Right lobe of liver (tissue), 6 donors: Measurements from ENCODE around the gene SLC25A47. TPM values are rescaled to one million over a fixed set of nuclear protein-coding genes. Genes with fewer than 3 reads are reported as not detected.
A peak's percentile ranks its signal among the peaks of the same experiment; 100 is the strongest.

Experiments
- ATAC-seq, 4 donors: fragments of 200-7000 bp; cut with Tn5 transposase; one replicate each; pipeline ENCODE4 v1.9.1; 2020; ENCODE audit warnings: mild to moderate bottlenecking in 4 of 4, moderate library complexity in 4 of 4
- DNase-seq, 3 donors: peaks; one replicate each; pipeline ENCODE4 v3.0.0-alpha.2; 2020
- H3K27ac ChIP-seq, 3 donors: fragments of 200-600 bp; one replicate each; pipeline ENCODE4 v1.8.0; 2022
- H3K27me3 ChIP-seq, 2 donors: fragments of 200-600 bp; one replicate each; pipeline ENCODE4 v1.8.0; 2022
- H3K36me3 ChIP-seq, 4 donors: fragments of 200-600 bp; sonication (generic) in 1 of 4; one replicate each; pipeline versions ENCODE4 v1.5.1 to v1.8.0; 2017 to 2022; ENCODE audit warnings: control low read depth in 1 of 4
- H3K4me1 ChIP-seq, 4 donors: fragments of 200-600 bp; sonication (generic) in 1 of 4; one replicate each; pipeline versions ENCODE4 v1.5.1 to v1.8.0; 2017 to 2022; ENCODE audit warnings: control low read depth in 1 of 4
- H3K4me3 ChIP-seq, 3 donors: fragments of 200-600 bp; one replicate each; pipeline ENCODE4 v1.8.0; 2022
- H3K9me3 ChIP-seq, 4 donors: fragments of 200-600 bp; sonication (generic) in 1 of 4; one replicate each; pipeline versions ENCODE4 v1.5.1 to v1.8.0; 2017 to 2022; ENCODE audit warnings: control low read depth in 1 of 4
- POLR2A ChIP-seq: fragments of 450-650 bp; IDR thresholded peaks from one replicate; pipeline ENCODE4 v1.6.1; 2017; ENCODE audit warnings: antibody characterized with exemption, mild to moderate bottlenecking
- WGBS: methylation state at CpG from one replicate; pipeline ENCODE4 v1.1.6; 2018; ENCODE audit warnings: low coverage, low lambda C conversion rate; ENCODE audit not compliant: insufficient coverage; ENCODE audit errors: missing lambda C conversion rate; 5-methylcytosine and 5-hydroxymethylcytosine counted together
- intact Hi-C, 2 donors: fragments of 100-400 bp; cut with DNase I; formaldehyde crosslinking; loops; one replicate each; pipeline versions ENCODE4 v1.11.2 to v1.14.1; 2022
- total RNA-seq, 6 experiments: library from RNA; depleted of rRNA in 2 of 6; stranded (reverse); fragments of >200 nt in 2 of 6; fragmentation: NEBNext Ultra II Directional in 3 of 6; extraction: Animal tissue kit (Norgen Biotek cat#: 25700) in 3 of 6; gene quantifications; one replicate each; pipeline versions ENCODE4 v1.1.0 to v1.2.4, GENCODE V29; 2016 to 2023
- TF ChIP-seq, protein P1 (sequence below), 4 donors: fragments of 200-600 bp in 3 of 4; fragments of 450-650 bp in 1 of 4; IDR thresholded peaks; one replicate each; pipeline versions ENCODE4 v1.5.1 to v1.8.0; 2016 to 2022; ENCODE audit warnings: antibody characterized with exemption in 4 of 4, mild to moderate bottlenecking in 2 of 4
- donor health status: DM: no; HTN: yes; CAD: no.
- donor health status: DM: no; HTN: no; CAD: no.
- donor health status: DM: no; HTN: no; CAD: no.
- donor health status: DM: no; HTN: yes; CAD: no.
- donor health status: DM: no; HTN: yes; CAD: no.

Gene SLC25A47
- total RNA-seq, 6 experiments from 2014 or later, result 74.8 to 378 (median 229) TPM

DNA sequence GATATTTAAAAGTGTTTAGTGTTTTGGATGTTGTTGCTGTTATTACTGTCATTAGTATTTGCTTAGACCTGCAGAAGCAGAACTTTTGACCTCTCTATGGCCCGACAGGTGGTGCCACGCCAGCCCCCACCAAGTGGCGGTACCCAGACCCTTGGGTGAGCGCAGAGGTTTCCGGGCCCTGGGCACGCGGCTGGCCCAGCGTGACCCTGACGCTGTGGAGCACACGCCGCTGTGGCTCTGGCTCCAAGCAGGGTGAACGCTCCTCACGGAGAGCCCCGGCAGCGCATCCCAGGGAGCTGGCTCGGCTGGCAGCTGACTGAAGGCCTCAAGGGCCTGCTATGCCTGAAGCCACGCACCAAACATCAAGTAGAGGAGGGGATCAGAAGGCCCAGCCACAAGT, 22.6 kb downstream of the SLC25A47 start:
- peak in 1 of 3 donors; percentile 25 for DNase-seq

DNA sequence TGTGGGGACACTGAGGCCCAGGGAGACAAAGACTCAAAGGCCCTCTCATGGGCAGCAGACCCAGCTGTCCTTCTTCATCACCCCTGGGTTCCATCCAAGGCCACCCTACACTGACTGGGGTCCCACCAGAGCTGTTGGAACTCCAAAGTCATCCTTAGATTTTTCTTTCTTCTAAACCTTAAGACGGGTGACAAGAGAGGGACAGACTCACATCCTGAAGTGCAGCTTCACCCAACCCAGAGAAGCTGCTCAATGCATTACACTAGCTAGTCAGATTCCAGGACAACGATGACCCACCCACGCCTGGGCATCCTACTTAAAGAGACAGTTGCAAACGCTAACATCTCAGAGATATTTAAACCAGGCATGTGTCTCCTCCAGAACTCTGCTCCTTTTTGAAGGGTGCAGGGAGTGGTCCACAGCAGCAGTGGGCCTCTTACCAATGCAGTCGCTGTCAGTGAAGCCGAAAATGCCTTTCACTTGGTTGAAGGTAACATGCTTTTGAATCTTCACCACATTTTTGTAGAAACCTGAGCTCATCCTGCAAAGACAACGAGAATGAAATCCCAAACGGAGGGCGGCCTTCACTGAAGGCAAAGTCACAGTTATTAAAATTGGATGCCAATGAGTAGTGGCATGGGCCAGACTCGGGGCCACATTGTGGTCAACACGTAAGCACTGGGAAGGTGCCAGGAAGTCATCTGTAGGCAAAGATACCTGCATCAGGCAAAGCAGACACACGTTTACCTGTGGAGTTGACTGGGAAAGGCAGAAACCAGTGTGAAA, 23.4 kb downstream of the SLC25A47 start:
- no peaks in the 10 kb centered on the region for H3K9me3 ChIP-seq
- H3K4me1 ChIP-seq, result peaks cover 0 to 7% (median 0%) of the 10 kb centered on the region in 4 donors
- WGBS, result 86% methylated on average over 10 of the region's 12 CpGs
- peak in 1 of 3 donors; percentile 24 for DNase-seq
- intact Hi-C loops, result no loop called here
- no peak for ATAC-seq
- TF ChIP-seq POLR2A, result no peak
- TF ChIP-seq, protein P1, sequence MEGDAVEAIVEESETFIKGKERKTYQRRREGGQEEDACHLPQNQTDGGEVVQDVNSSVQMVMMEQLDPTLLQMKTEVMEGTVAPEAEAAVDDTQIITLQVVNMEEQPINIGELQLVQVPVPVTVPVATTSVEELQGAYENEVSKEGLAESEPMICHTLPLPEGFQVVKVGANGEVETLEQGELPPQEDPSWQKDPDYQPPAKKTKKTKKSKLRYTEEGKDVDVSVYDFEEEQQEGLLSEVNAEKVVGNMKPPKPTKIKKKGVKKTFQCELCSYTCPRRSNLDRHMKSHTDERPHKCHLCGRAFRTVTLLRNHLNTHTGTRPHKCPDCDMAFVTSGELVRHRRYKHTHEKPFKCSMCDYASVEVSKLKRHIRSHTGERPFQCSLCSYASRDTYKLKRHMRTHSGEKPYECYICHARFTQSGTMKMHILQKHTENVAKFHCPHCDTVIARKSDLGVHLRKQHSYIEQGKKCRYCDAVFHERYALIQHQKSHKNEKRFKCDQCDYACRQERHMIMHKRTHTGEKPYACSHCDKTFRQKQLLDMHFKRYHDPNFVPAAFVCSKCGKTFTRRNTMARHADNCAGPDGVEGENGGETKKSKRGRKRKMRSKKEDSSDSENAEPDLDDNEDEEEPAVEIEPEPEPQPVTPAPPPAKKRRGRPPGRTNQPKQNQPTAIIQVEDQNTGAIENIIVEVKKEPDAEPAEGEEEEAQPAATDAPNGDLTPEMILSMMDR (IDR thresholded peaks at IDR 0.05), result no peak
- H3K27ac ChIP-seq, result no peak overlapping the region
- H3K4me3 ChIP-seq, result no peak overlapping the region
- peaks cover 0 to 22% (median 7%) of the 10 kb centered on the region in 4 donors for H3K36me3 ChIP-seq
- no peaks in the 10 kb centered on the region for H3K27me3 ChIP-seq

More for the DNA sequence above, 22.6 kb downstream of the SLC25A47 start:
- Histone ChIP-seq H3K36me3 (peaks cover 0 to 17% (median 6%) of the 10 kb centered on the region in 4 donors), H3K4me3 (no peak overlapping the region), H3K27ac (no peak overlapping the region), H3K27me3 (no peaks in the 10 kb centered on the region), H3K9me3 (no peaks in the 10 kb centered on the region), H3K4me1 (peaks cover 0 to 11% (median 0%) of the 10 kb centered on the region in 4 donors)
- intact Hi-C loops, result no loop called here
- no peak for TF ChIP-seq POLR2A
- WGBS, result 60% methylated on average over 1 of the region's 17 CpGs
- no peak for ATAC-seq

DNA sequence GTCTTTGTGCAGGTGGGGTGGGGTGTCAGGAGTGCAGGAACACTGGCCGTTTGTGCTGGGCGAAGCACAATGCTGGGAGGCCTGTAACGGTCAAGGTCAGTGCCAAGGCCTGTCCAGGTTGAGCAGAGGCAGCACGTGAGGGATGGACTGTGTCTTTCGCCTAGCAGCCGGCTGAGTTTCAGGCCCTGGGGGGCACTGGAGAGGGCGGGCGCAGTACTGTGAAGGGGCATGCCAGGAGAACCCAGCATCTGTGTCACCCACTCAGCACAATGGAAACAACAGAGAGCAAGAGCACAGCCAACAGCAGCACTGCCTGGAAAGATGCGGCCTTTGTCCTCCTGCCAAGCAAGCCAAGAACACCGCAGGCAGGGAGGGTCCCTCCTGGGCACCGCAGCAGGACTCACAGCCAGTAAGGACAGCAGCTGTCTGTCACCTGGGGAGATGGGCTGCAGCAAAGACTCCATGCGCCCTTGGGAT, 25.2 kb downstream of the SLC25A47 start:
- Histone ChIP-seq H3K4me1 (no peaks in the 10 kb centered on the region), H3K4me3 (no peak overlapping the region), H3K36me3 (peaks cover 0 to 30% (median 11%) of the 10 kb centered on the region in 4 donors), H3K9me3 (no peaks in the 10 kb centered on the region), H3K27me3 (no peaks in the 10 kb centered on the region), H3K27ac (no peak overlapping the region)
- no peak for TF ChIP-seq POLR2A
- intact Hi-C loops, result no loop called here
- ATAC-seq (no peak), DNase-seq (peak in 1 of 3 donors; percentile 37)
- WGBS, result 63% methylated on average over 3 of the region's 12 CpGs

- H3K36me3 ChIP-seq, result peaks cover 0 to 37% (median 16%) of the 10 kb centered on the region in 4 donors
- no peak overlapping the region for H3K4me3 ChIP-seq
- intact Hi-C loops, result no loop called here
- H3K4me1 ChIP-seq, result no peaks in the 10 kb centered on the region
- H3K9me3 ChIP-seq, result no peaks in the 10 kb centered on the region
- no peaks in the 10 kb centered on the region for H3K27me3 ChIP-seq
- TF ChIP-seq, protein P1 (IDR thresholded peaks at IDR 0.05), result no peak
- TF ChIP-seq POLR2A, result no peak
- no peak overlapping the region for H3K27ac ChIP-seq
- DNase-seq, result peak in 1 of 3 donors; percentile 33
- ATAC-seq, result peak in 1 of 4 donors; percentile 47
- 70% methylated on average over 2 of the region's 14 CpGs for WGBS
Observed at GRCh38 chr14:100348784-100349685, 25.9 kb downstream of the SLC25A47 start.

DNA sequence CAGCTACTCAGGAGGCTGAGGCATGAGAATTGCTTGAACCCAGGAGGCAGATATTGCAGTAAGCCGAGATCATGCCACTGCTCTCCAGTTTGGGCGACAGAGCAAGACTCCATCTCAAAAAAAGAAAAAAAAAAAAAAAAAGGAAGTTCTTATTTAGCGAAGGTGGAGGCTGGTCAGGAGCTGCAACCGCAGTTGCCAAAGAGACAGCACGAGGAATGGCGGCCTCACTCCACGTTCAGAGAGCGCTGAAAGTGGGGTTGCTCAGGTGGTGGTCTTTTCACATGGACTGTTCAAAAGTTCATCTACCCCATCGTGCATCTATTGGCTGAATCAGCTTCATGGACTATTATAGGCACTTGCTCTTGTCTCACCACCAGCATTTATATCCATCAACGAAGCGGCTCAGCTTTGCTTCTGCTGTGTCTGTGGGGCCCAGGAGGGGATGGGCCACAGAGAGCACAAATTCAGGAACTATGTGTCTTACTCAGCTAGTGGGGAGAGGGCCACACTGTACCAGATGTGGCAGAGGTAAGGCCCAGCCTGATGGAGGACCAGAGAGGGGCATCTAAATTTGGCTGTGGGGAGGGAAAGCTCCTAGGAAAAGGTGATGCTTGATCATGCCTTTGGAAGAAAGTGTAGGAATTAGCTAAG, 27.3 kb downstream of the SLC25A47 start:
- Histone ChIP-seq H3K27ac (no peak overlapping the region), H3K4me3 (no peak overlapping the region), H3K36me3 (peaks cover 0 to 47% (median 16%) of the 10 kb centered on the region in 4 donors), H3K4me1 (no peaks in the 10 kb centered on the region), H3K9me3 (no peaks in the 10 kb centered on the region), H3K27me3 (no peaks in the 10 kb centered on the region)
- ATAC-seq (no peak), DNase-seq (peak in 1 of 3 donors; percentile 26)
- intact Hi-C loops, result no loop called here
- 78% methylated on average over 5 of the region's 11 CpGs for WGBS
- TF ChIP-seq, protein P1 (IDR thresholded peaks at IDR 0.05), result no peak
- no peak for TF ChIP-seq POLR2A
